IPS-NIHi11 (cell line): Measurements from ENCODE around the gene UNC119.

Experiments used
- DNase-seq: peaks from one replicate; pipeline ENCODE4 v3.0.0; 2012; ENCODE audit warnings: mixed read lengths, low spot score

Gene UNC119

DNA sequence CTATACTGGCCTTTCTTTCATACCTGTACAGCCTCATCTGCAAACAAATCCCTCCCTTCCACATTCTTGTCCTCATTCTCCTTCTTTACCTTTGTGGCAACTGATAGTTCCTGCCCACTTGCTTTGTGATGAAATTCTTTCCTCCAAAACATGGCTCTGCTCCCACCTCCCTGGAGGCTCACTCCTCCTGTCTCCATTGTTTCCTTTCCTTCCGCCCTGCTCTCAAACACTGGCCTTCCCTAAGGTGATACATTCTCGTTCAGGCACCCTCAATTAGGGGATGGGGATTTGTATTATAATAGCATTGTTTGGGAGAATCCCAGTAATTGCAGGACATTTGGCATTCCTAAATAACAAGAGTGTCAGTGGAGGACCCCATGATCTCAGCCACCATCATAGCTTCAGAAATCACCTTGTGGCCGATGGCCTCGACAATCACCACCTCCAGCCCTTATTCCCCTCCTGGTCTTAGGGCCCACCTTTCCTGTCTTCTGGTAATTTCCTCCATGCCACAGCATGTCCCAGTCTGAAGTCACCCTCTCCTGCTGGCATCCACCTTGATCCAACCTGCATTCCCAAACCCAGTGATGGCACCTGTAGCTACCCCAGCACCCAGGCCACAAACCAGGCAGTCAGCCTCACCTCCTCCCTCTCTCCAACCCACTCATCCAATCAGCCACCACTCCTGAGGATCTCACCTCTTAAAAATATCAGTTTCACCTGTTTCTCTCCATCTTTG, 7.9 kb downstream of the UNC119 start:
- no peak for DNase-seq

- DNase-seq, result no peak
Observed at GRCh38 chr17:28541439-28541838, 11.0 kb downstream of the UNC119 start.

GRCh38 chr17:28540231-28540630, 12.2 kb downstream of the UNC119 start:
- DNase-seq, result no peak

DNA sequence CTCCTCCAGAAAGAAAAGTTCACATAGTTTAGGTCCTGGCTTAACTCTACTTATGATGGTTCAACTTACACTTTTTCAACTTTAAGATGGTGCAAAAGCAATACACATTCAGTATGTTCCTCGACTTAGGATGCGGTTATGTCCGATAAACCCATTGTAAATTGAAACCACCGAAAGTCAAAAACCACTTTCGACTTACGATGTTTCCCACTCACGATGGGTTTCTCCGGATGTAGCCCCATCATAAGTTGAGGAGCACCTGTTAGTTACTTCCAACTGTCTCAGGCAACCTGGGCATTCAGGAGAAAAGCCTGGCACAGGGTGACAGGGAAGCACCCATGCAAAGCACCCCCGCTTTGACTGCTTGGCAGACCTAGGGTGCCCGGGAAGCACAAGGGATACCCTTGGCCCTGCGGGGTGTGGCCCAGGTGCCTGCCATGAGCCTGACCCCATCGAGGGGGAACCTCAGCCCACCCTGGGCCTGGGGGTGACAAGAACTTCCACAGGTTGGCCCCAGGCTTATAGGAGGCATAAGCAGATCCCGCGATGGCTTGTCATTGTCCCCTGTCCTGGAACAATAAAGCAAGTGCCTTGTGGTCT, 14.0 kb downstream of the UNC119 start:
- DNase-seq, result no peak

DNA sequence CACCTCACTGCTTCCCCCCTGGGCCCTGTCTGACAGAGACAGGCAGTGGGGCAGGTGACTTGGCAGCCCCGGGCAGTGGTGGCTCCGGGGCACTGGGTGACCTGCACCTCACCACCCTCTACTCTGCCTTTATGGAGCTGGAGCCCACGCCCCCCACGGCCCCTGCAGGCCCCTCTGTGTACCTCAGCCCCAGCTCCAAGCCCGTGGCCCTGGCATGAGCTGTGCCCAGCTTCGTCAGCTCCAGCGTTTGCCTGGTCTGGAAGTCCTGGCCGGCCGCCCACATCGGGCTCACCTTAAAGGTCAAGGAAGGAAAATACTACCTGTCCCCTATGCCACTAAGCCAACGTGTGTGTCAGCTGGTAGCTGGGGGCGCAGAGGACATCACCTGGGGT, 15.2 kb downstream of the UNC119 start:
- DNase-seq, result no peak

GRCh38 chr17:28536532-28537218, 15.7 kb downstream of the UNC119 start:
- no peak for DNase-seq

DNA sequence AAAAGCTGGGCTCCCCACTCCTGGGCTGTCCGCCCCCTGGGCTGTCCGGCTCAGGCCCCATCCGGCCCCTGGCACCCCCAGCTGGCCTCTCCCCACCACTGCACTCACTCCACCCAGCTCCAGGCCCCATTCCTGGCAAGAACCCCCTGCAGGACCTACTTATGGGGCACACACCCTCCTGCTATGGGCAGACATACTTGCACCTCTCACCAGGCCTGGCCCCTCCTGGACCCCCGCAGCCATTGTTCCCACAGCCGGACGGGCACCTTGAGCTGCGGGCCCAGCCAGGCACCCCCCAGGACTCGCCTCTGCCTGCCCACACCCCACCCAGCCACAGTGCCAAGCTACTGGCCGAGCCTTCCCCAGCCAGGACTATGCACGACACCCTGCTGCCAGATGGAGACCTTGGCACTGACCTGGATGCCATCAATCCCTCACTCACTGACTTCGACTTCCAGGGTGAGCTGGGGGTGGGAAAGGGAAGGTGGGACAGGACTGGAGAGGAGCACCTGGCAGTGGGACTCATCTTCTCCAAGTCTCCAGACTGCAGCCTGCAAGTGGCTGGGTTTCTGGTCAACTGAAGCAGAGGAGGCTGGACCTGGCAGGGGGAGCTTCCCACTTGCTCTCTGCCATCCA, 17.6 kb downstream of the UNC119 start:
- DNase-seq, result no peak

GRCh38 chr17:28533091-28533807, 19.2 kb downstream of the UNC119 start:
- no peak for DNase-seq

GRCh38 chr17:28532050-28532960, 20.1 kb downstream of the UNC119 start:
- DNase-seq, result no peak

GRCh38 chr17:28530926-28531325, 21.5 kb downstream of the UNC119 start:
- no peak for DNase-seq

GRCh38 chr17:28530250-28530649, 22.2 kb downstream of the UNC119 start:
- DNase-seq, result no peak

DNA sequence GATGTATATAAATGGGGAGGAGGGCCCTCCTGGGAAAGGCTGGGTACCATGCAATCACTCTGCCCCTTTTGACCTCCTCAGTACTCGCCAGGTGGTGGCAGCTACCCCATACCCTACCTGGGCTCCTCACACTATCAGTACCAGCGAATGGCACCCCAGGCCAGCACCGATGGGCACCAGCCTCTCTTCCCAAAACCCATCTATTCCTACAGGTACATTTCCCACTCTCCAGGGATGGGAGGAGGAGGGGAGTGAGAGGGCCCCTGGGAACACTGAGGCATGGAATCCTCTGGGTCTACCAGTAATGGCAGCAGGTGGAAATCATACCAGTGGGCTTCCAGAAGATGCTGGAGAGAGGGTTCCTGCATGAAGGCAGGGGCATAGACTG, 23.4 kb downstream of the UNC119 start:
- no peak for DNase-seq

DNA sequence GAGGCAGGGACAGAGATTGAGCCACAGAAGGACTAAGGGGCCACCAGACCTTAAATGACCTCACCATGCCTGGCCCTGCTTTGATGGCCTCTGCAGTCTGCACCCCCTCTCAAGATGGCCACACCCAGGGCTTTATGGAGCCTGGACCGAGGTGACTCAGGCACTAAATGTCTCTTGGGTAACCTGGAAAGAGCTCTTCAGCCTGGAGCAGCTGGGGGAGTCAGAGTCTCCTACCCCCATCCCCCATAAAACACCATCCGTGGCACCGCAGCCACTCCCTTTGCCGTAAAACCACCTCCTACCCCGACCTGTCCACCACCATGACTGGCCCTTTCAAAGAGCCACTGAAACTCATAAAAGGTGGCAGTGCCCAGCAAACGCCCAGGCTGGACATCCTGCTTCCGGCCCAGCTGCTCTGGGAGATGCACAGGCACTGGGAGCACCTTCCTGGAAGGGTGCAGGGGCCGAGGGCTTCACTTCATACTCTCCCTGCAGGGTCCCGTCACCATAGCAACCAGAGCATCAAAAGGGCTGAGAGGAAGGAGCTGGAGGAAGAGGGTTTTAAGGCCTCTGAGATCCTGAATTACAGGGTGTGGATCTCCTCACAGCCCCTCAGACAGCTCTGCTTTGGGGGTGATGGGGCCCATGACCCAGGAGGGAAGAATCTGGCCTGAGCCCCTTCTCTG, 24.0 kb downstream of the UNC119 start:
- DNase-seq, result no peak

DNA sequence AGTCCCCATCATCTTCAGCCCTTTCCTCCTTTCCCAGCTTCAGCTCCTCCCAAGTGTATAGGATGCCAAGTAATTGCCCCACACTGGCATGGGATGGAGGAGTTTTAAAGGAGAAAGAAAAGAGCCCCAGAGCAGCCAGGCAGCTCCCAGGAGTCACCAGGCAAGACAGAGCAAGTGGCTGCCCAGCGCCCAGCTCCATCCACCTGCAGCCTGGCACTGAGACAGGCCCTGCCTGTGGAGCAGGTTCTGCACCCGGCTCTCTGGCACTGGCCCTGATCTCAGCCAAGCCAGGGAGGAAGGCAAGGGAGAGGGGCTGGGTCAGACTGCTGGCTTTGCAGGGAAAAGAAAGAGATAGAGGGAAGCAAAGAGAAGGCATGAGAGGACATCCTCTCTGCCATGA, 24.6 kb downstream of the UNC119 start:
- no peak for DNase-seq

GRCh38 chr17:28527181-28527681, 25.2 kb downstream of the UNC119 start:
- no peak for DNase-seq

DNA sequence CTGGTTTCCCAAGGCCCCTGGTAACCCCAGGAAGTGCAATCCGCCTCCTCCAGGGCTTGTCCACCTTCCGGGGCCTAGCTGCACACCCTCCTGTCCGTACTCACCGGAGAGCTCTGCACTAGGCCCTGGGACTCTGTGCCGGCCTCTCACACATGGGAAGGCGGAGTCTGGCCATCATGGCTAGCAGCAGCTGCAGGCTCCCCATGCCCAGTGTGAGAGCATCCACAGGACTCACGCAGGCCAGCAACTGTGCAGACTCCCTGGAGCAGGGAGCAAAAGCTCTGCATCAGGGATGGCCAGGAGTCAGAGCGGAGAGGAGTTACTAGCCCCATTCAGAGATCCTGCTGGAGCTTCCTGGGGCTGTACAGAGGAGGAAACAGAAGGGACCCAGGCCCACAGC, 26.0 kb downstream of the UNC119 start:
- DNase-seq, result no peak

GRCh38 chr17:28524476-28525424, 27.7 kb downstream of the UNC119 start:
- DNase-seq, result no peak

GRCh38 chr17:28523876-28524275, 28.5 kb downstream of the UNC119 start:
- DNase-seq, result no peak

- DNase-seq, result no peak
Observed at GRCh38 chr17:28523186-28523585, 29.2 kb downstream of the UNC119 start.
